ENCODE results near the gene LAD1. TPM values are rescaled to one million over a fixed set of nuclear protein-coding genes. Genes with fewer than 3 reads are reported as not detected.

Gene LAD1
- total RNA-seq, 1 experiment from 2014 or later = not detected

DNA sequence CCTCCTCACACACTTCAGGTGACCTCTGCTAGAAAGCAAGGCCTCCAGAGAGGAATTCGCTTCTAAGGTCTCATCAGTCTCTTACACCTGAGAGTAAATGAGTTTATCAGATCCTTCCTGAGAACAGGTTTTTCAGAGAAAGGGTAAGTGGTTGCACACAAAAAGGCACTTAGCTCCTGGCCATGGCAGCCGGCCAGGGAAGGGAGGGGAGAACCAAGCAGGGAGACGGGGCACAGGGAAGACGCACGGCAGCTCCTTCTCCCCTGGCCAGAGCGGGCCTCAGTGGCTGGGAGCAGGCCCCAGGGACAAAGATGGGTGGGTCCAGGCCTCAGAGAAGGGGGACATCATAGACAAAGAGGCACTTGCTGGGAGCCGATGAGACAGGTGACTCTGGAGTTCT, 18.0 kb downstream of the LAD1 start:
- Histone ChIP-seq H3K27me3 (no peaks in the 10 kb centered on the region), H3K4me3 (no peak overlapping the region), H3K9me3 (no peaks in the 10 kb centered on the region), H3K36me3 (no peaks in the 10 kb centered on the region)
- DNase-seq = no peak

- no peaks in the 10 kb centered on the region for H3K36me3 ChIP-seq
- no peaks in the 10 kb centered on the region for H3K9me3 ChIP-seq
- peaks cover 7% of the 10 kb centered on the region; the same call in 1 of the 2 replicates for H3K27me3 ChIP-seq
- DNase-seq = no peak
- H3K4me3 ChIP-seq = no peak overlapping the region
Measured at GRCh38 chr1:201379733-201380242, 19.3 kb downstream of the LAD1 start.

DNA sequence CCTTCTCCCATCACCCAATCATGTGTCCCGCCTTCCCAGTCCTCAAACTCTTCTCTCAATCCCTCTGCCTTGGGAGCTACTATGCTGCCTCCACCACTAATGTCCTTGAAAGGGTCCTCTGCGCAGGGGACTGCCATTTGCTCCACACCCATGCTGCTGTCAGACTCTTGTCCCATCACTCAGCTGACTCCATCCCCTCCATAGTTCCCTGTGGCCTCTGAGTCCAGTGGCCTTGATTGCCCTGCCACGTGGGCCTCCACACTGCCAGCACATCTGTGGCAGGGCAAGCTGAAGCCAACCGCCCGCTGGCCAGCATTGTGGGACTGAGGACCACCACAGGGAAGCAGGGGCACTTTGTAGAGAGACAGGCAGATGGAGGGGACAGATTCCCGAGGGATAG, 20.3 kb downstream of the LAD1 start:
- Histone ChIP-seq H3K27me3 (peaks cover 15% of the 10 kb centered on the region), H3K36me3 (no peaks in the 10 kb centered on the region), H3K9me3 (no peaks in the 10 kb centered on the region), H3K4me3 (no peak overlapping the region)
- no peak for DNase-seq

GRCh38 chr1:201377611-201378092, 21.5 kb downstream of the LAD1 start, which contains the start of gene TNNT2:
Gene TNNT2 (minus strand): TSS chr1:201377680. CDS start chr1:201373254, 4,426 bp downstream.
- peaks cover 26% of the 10 kb centered on the region for H3K27me3 ChIP-seq
- H3K9me3 ChIP-seq = no peaks in the 10 kb centered on the region
- H3K4me3 ChIP-seq = no peak within 1 kb of the TSS
- no peaks in the 10 kb centered on the region for H3K36me3 ChIP-seq
- DNase-seq = no peak

GRCh38 chr1:201376464-201377374, 22.4 kb downstream of the LAD1 start:
- DNase-seq = no peak
- Histone ChIP-seq H3K9me3 (no peaks in the 10 kb centered on the region), H3K27me3 (peaks cover 34% of the 10 kb centered on the region), H3K4me3 (no peak overlapping the region), H3K36me3 (no peaks in the 10 kb centered on the region)

GRCh38 chr1:201376107-201376463, 23.0 kb downstream of the LAD1 start:
- DNase-seq = no peak
- Histone ChIP-seq H3K27me3 (peaks cover 36% of the 10 kb centered on the region), H3K4me3 (no peak overlapping the region), H3K9me3 (no peaks in the 10 kb centered on the region), H3K36me3 (no peaks in the 10 kb centered on the region)

- Histone ChIP-seq H3K36me3 (no peaks in the 10 kb centered on the region), H3K9me3 (no peaks in the 10 kb centered on the region), H3K4me3 (no peak overlapping the region), H3K27me3 (peaks cover 43% of the 10 kb centered on the region)
- DNase-seq = no peak
Measured at GRCh38 chr1:201375169-201375568, 24.0 kb downstream of the LAD1 start.

DNA sequence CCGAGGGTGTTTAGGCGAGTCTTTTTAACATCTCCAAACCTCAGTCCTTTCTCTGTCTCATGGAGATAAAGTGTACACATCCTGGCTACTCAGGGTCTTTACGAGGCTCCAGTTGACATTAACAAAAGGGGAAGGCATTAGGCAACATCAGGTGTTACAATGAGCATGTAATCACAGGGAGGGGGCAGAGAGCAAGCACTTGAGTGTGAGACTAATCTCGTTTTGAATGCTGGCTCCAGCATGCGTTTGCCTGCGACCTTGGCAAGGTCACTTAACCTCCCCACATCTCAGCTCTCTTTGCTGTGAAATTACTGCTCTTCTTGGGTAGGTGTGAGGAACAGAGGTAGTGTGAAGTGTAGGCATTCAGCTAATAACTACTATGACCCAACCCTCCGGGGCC, 24.8 kb downstream of the LAD1 start:
- H3K4me3 ChIP-seq = no peak overlapping the region

DNA sequence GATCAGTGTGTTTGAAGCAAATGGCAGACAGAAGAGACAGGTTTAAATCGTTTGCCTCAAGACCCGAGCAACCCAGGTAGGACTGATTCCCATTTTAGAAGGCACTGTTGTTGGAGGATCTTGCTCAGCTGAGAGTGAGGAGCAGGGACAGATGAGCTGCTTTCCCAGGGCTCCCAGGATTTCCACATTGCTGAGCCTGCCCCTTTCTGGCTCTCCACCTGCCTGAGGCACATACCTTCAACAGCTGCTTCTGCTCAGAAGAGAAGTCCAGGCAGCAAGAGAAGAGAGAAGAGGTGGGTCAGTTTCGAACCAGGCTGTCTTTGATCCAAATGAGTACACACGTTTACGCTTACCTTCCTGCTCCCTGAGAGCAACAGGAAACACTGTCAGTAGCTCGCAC, 27.3 kb downstream of the LAD1 start:
- no peaks in the 10 kb centered on the region for H3K9me3 ChIP-seq
- H3K4me3 ChIP-seq = no peak overlapping the region
- no peak for DNase-seq
- no peaks in the 10 kb centered on the region for H3K36me3 ChIP-seq
- peaks cover 65% of the 10 kb centered on the region for H3K27me3 ChIP-seq

More for the DNA sequence above, 24.8 kb downstream of the LAD1 start:
- H3K36me3 ChIP-seq = no peaks in the 10 kb centered on the region
- H3K9me3 ChIP-seq = no peaks in the 10 kb centered on the region
- no peak for DNase-seq
- H3K27me3 ChIP-seq = peaks cover 46% of the 10 kb centered on the region

GRCh38 chr1:201371276-201371675, 27.8 kb downstream of the LAD1 start:
- H3K36me3 ChIP-seq = no peaks in the 10 kb centered on the region
- H3K27me3 ChIP-seq = peaks cover 65% of the 10 kb centered on the region
- H3K4me3 ChIP-seq = no peak overlapping the region
- no peak for DNase-seq
- H3K9me3 ChIP-seq = no peaks in the 10 kb centered on the region

DNA sequence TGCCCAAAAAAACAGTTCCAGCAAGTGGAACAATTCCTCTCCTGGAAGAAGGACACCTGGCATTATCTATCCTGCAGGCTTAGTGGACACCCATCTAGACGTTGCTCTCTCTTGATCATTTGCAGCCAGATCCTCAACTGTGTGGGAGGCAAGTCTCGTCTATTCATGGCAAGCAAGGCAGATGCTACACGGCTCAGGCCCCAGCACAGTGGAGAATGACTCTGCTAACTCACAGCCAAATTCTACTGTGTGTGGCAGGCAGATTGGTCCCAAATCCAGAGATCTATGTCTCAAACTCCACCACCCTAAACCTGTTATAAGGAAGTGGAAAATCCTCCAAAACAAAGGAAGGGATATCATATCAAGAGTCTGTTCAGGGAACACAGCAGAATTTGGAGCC, 28.6 kb downstream of the LAD1 start:
- Histone ChIP-seq H3K4me3 (no peak overlapping the region), H3K27me3 (peaks cover 65% of the 10 kb centered on the region), H3K9me3 (no peaks in the 10 kb centered on the region), H3K36me3 (no peaks in the 10 kb centered on the region)
- DNase-seq = no peak

DNA sequence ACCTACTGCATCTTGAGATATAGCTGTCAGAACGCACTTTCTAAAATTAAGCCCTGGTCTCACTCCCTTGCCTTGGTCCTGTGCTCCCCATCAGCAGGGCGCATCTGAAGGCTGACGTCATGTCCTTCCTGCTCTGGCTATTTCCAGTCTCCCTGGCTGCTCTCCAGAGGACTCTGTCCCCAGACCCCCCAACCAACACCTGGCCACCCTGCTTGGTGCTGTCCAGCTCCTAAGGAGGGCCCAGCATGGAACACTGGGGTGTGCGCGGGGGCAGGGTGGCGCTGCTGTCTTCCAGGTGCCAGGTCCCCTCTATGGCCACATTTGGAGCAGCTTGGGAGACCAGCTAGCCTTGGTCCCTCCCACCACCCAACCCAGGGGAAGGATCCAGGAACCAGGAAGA, 29.9 kb downstream of the LAD1 start:
- DNase-seq = no peak
- Histone ChIP-seq H3K4me3 (no peak overlapping the region), H3K36me3 (no peaks in the 10 kb centered on the region), H3K9me3 (no peaks in the 10 kb centered on the region), H3K27me3 (peaks cover 54% of the 10 kb centered on the region)

DNA sequence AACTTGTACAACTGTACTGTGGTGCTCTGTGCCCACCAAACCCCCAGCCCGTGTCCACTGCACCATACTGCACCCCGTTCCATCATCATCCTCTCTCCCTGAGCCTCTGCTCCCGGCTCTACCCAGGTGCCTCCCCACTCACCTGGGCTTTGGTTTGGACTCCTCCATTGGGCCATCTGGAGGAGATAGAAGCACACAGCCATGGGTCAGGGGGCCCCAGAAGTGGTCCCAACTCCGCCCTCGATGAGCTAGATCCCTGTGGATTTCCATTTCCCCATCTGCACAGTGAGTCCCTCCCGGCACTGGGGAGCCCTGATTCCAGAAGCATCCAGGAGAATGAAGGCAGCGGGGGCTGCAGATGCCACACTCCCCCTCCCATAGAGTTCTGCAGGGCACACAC, 32.4 kb downstream of the LAD1 start:
- Histone ChIP-seq H3K36me3 (no peaks in the 10 kb centered on the region), H3K4me3 (no peak overlapping the region), H3K9me3 (no peaks in the 10 kb centered on the region), H3K27me3 (peaks cover 32% of the 10 kb centered on the region)
- DNase-seq = no peak

DNA sequence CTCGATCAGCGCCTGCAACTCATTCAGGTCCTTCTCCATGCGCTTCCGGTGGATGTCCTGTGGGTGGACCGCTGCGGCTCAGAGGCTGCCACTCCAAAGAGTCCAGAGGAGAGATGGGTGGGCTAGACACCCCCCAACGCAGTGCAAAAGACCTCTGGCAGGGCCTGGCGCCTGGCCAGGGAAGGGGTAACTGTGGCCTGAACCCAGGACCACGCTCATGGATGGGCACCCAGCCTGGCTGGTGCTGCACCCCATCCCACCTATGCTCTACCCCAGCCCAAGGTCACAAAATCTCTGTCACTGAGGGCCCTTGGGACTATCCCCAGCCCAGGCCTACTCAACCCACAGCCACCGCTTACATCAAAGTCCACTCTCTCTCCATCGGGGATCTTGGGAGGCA, 33.9 kb downstream of the LAD1 start:
- no peaks in the 10 kb centered on the region for H3K9me3 ChIP-seq
- no peak overlapping the region for H3K4me3 ChIP-seq
- H3K36me3 ChIP-seq = no peaks in the 10 kb centered on the region
- no peak for DNase-seq
- H3K27me3 ChIP-seq = peaks cover 23% of the 10 kb centered on the region

GRCh38 chr1:201364808-201365105, 34.4 kb downstream of the LAD1 start:
- H3K27me3 ChIP-seq = peaks cover 19% of the 10 kb centered on the region
- no peaks in the 10 kb centered on the region for H3K9me3 ChIP-seq
- H3K4me3 ChIP-seq = no peak overlapping the region
- DNase-seq = no peak
- no peaks in the 10 kb centered on the region for H3K36me3 ChIP-seq

DNA sequence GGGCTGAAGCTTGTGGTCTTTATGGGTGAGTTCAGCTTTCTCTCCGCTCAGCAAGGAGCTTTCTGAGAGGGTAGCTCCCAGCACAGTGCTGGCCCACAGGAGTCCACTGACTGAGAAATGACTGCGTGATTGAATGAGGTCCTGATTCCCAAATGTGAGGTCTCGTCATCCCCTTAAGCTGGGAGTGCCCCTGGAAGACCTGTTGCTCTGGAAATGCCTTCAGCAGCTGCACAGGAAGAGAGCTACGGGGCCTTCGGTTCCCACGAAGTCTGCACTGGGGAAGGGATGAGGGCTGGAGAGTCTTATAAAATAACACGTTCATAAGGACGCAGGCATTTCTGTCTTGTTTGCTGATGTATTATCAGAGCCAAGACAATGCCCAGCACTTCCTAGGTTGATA, 35.7 kb downstream of the LAD1 start:
- no peaks in the 10 kb centered on the region for H3K9me3 ChIP-seq
- H3K27me3 ChIP-seq = peaks cover 14% of the 10 kb centered on the region
- no peak for DNase-seq

DNA sequence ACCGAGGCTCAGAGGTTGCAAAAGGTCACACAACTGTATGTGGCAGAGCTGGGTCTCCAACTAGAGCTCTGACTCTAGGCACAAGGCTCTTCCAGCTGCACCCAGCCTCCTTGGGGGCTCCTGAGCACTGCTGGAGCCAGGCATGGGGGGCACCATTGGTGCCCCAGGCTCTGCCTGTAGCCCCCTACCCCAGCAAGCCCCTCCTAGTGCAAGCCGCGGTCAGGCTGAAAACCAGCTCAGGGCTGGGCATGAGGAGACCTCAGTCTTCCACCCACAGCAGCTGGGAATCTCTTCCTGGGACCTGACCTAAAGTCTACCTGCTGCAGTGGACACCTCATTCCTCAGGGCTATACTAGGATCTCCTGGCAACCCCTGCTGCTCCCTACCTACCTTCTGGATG, 36.2 kb downstream of the LAD1 start:
- Histone ChIP-seq H3K27me3 (peaks cover 10% of the 10 kb centered on the region; the same call in 1 of the 2 replicates), H3K4me3 (no peak overlapping the region), H3K36me3 (no peaks in the 10 kb centered on the region), H3K9me3 (no peaks in the 10 kb centered on the region)
- no peak for DNase-seq

More for the DNA sequence above, 35.7 kb downstream of the LAD1 start:
- Histone ChIP-seq H3K4me3 (no peak overlapping the region), H3K36me3 (no peaks in the 10 kb centered on the region)
